ENCODE data around the gene VASP. TPM values are rescaled to one million over a fixed set of nuclear protein-coding genes. Genes with fewer than 3 reads are reported as not detected.
A peak's percentile ranks its signal among the peaks of the same experiment; 100 is the strongest.

VASP gene
- total and polyA plus RNA-seq, 2 of the 13 experiments (the other 11 are each of a cell fraction or from before 2014, with no cell fraction given) = 41.8 to 67.1 TPM

- peak; percentile 20 for TF ChIP-seq PHF5A (CRISPR knock-in tag; IDR thresholded peaks at IDR 0.05; ENCODE audit: low read depth, unreplicated experiment)
- TF ChIP-seq ZFP82 (CRISPR knock-in tag; IDR thresholded peaks at IDR 0.05; ENCODE audit: borderline replicate concordance) = 0 out of 2 replicates have a peak, but pooled peaks have one; percentile 60
- TF ChIP-seq TARDBP (CRISPR knock-in tag; IDR thresholded peaks at IDR 0.05) = peak; percentile 20; the same call in 1 of the 2 replicates
- peak; percentile 30 for TF ChIP-seq ZBTB7B (CRISPR knock-in tag; IDR thresholded peaks at IDR 0.05)
- no peak for TF ChIP-seq FOXO4 (CRISPR knock-in tag; conservative IDR thresholded peaks at IDR 0.05)
- TF ChIP-seq SMARCC2 (IDR thresholded peaks at IDR 0.05) = no peak
- no peak for TF ChIP-seq U2AF1 (optimal IDR thresholded peaks at IDR 0.05; ENCODE audit: low read depth, low read length)
- peak; percentile 66; the same call in 1 of the 2 replicates for TF ChIP-seq ZNF138 (CRISPR knock-in tag; IDR thresholded peaks at IDR 0.05; ENCODE audit: low read depth)
- TF ChIP-seq ZNF720 (CRISPR knock-in tag; IDR thresholded peaks at IDR 0.05) = no peak
- no peak for TF ChIP-seq CEBPB (IDR thresholded peaks at IDR 0.05; ENCODE audit: borderline replicate concordance, low read depth, low read length)
- TF ChIP-seq POLR2A (IDR thresholded peaks at IDR 0.05; ENCODE audit: insufficient read depth in 1 of 2, low read depth in 2 of 2, low read length in 2 of 2) = peak; percentile 55 to 82; a peak in 3 of 4 replicates
- no peak for TF ChIP-seq ZNF558 (CRISPR knock-in tag; IDR thresholded peaks at IDR 0.05; ENCODE audit: borderline replicate concordance)
- 0 out of 2 replicates have a peak, but pooled peaks have one; percentile 14 for TF ChIP-seq ZNF784 (CRISPR knock-in tag; IDR thresholded peaks at IDR 0.05; ENCODE audit: borderline replicate concordance)
- no peak for TF ChIP-seq HOXA9 (CRISPR knock-in tag; IDR thresholded peaks at IDR 0.05; ENCODE audit: borderline replicate concordance)
- no peak for TF ChIP-seq ZNF354B (CRISPR knock-in tag; IDR thresholded peaks at IDR 0.05)
- peak; percentile 51 for TF ChIP-seq ZNF350 (CRISPR knock-in tag; IDR thresholded peaks at IDR 0.05; ENCODE audit: borderline replicate concordance, low read depth)
- TF ChIP-seq LCORL (IDR thresholded peaks at IDR 0.05) = no peak
- 0 out of 2 replicates have a peak, but pooled peaks have one; percentile 61 for TF ChIP-seq LCORL (CRISPR knock-in tag; IDR thresholded peaks at IDR 0.05)
- TF ChIP-seq NR2C2 (CRISPR knock-in tag; IDR thresholded peaks at IDR 0.05; ENCODE audit: borderline replicate concordance) = peak; percentile 3; the same call in 1 of the 2 replicates
- TF ChIP-seq ZMYM4 (CRISPR knock-in tag; IDR thresholded peaks at IDR 0.05) = 0 out of 2 replicates have a peak, but pooled peaks have one; percentile 46
- TF ChIP-seq NFIC (IDR thresholded peaks at IDR 0.05; ENCODE audit: low read length) = no peak
- TF ChIP-seq HOXA7 (CRISPR knock-in tag; IDR thresholded peaks at IDR 0.05) = no peak
- TF ChIP-seq STAG1 (CRISPR knock-in tag; IDR thresholded peaks at IDR 0.05) = peak; percentile 33
- peak; percentile 30; the same call in 1 of the 2 replicates for TF ChIP-seq NR2F6 (IDR thresholded peaks at IDR 0.05)
- TF ChIP-seq NR2F6 (CRISPR knock-in tag; IDR thresholded peaks at IDR 0.05) = no peak
- TF ChIP-seq SP4 (CRISPR knock-in tag; IDR thresholded peaks at IDR 0.05) = peak; percentile 82
- peak; percentile 17; the same call in 1 of the 2 replicates for TF ChIP-seq GATA4 (IDR thresholded peaks at IDR 0.05; ENCODE audit: borderline replicate concordance, low read depth)
- no peak for TF ChIP-seq ZKSCAN5 (CRISPR knock-in tag; IDR thresholded peaks at IDR 0.05)
- no peak for TF ChIP-seq LRRFIP1 (CRISPR knock-in tag; conservative IDR thresholded peaks at IDR 0.05)
These were observed 862 bp upstream of the VASP start (continued) for GRCh38 chr19:45506246-45506988.
